DMS153 treated with DMSO at 0.1 percent for 48 hours (cell line): ENCODE data around the gene CNTN4.
"Not testable (repeated sequence)": the region's sequence is repeated elsewhere in the genome, so short reads cannot be mapped to it uniquely, and the experiment has no call there.

Experiments used
- DNase-seq: peaks from one replicate; lab custom pipeline; 2025; ENCODE audit not compliant: unreplicated experiment; lab: John Stamatoyannopoulos, UW

CNTN4 gene

DNA sequence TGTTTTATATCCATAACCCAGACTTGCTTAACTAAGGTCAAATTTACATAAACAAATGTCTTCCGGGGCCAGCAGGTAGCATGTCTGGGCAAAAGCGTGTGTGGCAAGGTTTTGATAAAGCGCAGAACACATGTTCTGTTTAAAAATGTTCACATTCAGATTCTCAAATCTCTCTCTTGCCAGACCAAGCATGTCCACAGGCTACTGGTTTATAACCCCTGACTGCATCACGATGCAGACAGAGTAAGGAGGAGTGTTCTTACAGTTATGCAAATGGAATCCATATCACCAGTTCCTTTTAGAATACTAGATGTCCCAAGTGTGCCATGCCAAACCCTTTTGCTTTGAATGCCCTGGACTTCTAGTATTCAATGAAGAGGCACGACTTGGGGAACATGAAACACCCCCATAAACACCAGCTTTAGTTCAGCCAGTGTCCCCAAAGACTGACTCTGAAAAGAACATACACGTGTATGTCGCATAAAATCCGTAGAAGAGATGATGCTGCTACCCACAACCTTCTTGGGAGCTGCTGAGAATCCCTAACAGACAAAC is 412.0 kb downstream of the CNTN4 start:
- no peak for DNase-seq

DNA sequence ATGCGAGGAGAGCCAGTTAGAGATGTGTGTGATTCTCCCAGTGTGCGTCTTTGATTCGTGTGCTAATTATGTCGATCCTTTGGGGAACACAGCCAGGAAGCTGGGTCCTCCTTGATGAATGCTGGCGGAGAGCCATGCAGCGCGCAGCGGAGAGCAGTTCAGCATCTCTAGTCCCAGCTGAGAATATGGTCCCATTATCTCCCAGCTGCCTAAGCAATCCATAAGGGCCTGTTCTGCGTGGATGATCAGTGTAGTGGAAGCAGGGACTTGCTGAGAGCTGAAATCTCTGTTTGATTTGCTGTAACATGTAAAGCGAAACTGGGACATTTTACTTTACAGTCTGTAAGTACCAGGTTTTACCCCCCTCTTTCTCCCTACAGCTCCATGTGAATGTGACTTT is 412.7 kb downstream of the CNTN4 start:
- peak; percentile 43 for DNase-seq

GRCh38 chr3:2512881-2513280 is 414.2 kb downstream of the CNTN4 start:
- DNase-seq = no peak

GRCh38 chr3:2513986-2514385 is 415.3 kb downstream of the CNTN4 start:
- no peak for DNase-seq

GRCh38 chr3:2516762-2517441 is 418.2 kb downstream of the CNTN4 start:
- no peak for DNase-seq

DNA sequence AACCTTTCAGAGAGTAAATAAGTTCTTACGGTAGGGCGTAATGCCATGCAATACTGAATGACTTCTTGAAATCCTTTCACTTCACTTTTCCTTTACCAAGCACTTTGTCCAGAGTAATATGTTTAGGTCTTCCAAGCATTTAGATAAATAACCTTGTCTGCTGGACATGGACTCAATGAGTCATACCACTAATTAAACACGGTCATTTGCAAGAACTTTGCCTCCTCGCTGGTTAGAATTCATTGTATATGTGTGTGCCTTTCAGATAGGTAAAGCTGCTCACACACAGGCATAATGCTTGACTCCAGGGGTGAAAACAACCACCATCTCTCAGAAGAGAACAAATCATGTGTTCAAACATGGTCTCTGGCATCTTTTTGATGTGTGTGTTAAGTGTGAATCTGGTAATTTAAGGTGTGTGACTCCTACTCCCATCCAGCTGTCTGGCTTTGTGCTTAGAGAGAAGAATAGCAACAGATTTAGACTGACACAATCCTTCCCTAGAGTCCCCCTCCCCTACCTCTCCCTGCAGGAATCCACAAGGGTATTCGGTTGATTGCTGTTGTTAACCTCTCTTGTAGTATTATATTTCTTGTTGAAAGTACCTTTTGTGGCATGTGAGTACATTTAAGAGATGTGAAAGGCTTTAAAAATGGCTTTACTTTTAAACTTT is 419.0 kb downstream of the CNTN4 start:
- DNase-seq = no peak

GRCh38 chr3:2523281-2523836 is 424.7 kb downstream of the CNTN4 start:
- no peak for DNase-seq

GRCh38 chr3:2525968-2526367 is 427.3 kb downstream of the CNTN4 start:
- DNase-seq = no peak

DNA sequence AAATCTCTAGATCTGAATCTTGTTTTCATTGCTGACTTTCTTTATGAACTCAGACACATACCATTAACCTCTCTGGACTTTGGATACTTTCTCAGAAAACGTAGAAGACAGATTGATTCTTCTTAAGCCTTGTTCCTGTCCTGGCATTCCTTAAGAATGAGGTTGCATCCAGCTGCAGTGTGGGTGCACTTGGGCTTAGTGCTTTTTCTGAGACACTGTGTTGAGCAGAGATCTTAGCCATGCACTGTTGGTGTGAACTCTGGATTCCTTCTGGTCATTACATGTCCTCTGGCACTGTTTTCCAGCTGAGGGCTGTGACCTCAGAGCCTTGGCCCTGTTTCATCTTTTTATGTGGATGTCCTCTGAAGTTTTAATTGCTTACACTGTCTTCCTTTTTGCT is 428.3 kb downstream of the CNTN4 start:
- DNase-seq = no peak

GRCh38 chr3:2527328-2527727 is 428.7 kb downstream of the CNTN4 start:
- not testable (repeated sequence) for DNase-seq

DNA sequence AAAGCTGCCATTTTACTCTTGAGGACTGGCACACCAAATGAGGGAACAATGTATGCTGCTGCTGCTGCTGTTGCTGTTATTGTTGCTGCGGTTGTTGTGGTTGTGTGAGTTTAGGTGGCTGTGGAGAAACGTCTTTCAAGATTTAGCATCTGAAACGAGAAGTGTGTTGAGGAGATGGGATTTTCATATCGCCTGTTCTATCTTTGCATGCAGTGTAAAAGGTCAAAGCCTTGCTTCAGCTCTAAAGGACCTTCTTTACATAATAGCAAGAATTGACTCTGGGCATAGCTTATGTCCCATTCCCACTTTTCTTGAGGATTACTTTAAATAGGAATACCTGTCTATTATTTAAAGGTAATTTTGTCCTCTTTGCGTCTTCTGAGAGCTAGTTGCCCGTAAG is 436.1 kb downstream of the CNTN4 start:
- not testable (repeated sequence) for DNase-seq

DNA sequence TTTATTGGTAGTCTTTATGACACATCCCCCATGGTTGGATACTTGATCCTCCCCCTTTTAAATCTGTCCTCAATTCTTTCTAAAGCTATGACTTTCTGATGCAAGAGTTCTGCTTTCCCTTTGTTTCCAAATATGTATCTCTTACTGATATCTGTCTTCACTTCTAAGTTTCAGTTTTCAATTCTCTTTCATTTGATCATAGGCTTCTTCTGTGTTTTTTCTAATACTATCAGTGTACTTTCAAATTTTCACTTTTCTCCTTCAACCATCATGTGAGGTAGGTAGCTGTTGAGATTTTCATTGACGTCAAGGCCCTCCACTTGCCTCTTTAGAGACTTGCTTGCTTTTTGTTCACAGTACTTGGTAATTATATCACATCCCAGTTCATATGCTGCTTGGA is 436.5 kb downstream of the CNTN4 start:
- DNase-seq = no peak

DNA sequence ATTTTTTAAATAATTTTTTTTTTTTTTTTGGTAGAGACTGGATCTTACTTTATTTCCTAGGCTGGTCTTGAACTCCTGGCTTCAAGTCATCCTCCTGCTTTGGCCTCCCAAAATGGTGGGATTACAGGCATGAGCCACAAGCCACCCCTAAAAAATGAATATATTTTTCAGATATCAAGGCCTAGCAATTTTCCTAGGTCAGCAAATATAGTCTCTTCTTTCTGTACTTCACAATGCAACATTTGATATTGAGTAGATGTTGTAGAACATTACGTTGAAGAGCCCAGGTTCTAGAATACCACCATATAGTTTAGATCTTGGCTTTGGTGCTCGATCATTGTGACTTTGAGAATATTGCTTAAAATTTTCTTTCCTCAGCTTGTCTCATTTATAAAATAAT is 437.9 kb downstream of the CNTN4 start:
- no peak for DNase-seq

GRCh38 chr3:2540115-2540514 is 441.4 kb downstream of the CNTN4 start:
- no peak for DNase-seq

GRCh38 chr3:2543247-2543646 is 444.6 kb downstream of the CNTN4 start:
- no peak for DNase-seq

DNA sequence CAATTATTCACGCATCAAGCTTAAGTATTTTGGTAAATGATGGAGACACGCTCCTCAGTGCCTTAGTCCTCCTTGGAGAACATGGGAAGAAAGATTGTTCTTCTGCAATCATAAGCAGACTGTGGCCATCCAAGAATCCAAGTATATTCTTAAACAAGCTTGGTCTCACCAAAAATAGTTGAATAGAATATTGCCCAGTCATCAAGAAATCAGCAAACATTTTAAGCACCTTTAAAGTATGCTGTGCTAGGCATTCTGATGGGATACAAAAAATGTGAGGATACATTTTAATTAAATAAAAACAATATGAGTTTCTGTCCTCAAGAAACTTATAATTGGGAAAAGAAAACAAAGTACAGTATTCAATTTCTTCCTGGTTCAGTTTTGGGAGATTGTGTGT is 445.5 kb downstream of the CNTN4 start:
- no peak for DNase-seq

DNA sequence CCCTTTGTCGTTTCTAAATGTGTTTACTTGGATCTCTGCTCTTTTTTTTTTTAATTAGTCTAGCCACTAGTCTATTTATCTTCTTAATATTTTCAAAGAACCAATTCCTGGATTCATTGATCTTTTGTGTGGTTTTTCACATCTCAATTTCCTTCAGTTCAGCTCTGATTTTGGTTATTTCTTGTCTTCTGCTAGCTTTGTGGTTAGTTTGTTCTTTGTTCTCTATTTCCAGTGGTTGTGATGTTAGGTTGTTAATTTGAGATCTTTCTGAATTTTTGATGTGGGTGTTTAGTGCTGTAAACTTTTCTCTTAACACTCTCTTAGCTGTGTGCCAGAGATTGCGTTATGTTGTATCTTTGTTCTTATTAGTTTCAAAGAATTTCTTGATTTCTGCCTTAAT is 446.1 kb downstream of the CNTN4 start:
- no peak for DNase-seq

GRCh38 chr3:2547049-2547448 is 448.4 kb downstream of the CNTN4 start:
- no peak for DNase-seq

GRCh38 chr3:2554656-2555055 is 456.0 kb downstream of the CNTN4 start:
- DNase-seq = no peak

- DNase-seq = no peak
Measured at GRCh38 chr3:2558796-2559195, 460.1 kb downstream of the CNTN4 start.

GRCh38 chr3:2567451-2567850 is 468.8 kb downstream of the CNTN4 start:
- DNase-seq = no peak

DNA sequence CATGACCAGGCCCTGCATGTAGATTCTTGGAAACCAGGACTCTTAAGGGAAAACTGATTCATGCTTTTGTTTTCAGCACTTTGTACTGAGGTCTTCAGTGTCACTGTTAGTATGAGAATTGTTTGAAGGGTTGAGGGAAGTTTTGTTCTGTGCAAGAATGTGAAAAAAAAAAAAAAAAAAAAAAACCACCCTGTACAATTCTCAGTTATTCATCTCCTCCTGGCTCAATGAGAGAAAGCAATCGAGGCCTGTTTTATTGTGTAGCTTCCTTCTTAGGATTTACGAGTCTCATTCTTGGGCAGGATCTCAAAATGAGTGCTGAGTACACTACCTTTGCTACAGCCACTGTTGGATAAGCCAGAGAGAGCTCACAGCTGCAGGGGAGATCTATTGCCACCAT is 469.5 kb downstream of the CNTN4 start:
- no peak for DNase-seq
